ENCODE measurements around the gene CEP72. TPM values are rescaled to one million over a fixed set of nuclear protein-coding genes. Genes with fewer than 3 reads are reported as not detected.

CEP72 gene
- total RNA-seq, 1 donor from 2014 or later, result 27.2 TPM

DNA sequence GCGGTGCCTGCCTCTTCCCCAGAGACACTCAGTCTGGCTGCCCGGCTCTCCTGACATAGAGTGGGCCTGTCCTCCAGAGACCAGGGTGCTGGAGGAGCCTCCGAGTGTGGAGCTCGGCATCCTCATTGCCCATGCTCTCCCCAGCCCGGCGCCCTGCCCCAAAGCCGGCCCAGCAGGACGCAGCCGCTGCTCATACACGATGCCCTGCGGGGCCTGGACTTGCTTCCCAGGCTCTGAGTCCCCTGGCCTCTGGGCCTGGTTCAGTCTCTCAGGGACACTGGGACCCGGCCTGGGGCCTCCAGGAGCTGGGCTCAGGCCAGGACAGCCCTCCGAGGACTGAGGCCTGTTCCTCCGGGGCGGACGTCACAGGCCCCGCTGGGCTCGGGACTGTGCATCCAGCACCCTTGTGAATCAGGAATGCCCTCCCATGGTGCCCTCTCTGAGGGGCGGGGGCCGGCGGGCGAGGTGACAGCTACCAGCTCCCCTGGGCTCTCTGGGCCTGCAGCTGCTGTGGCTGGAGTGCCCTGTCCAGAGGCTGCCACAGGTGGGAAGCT lies 57.8 kb downstream of the CEP72 start:
- no peak overlapping the region for H3K27ac Mint-ChIP-seq (ENCODE audit: unreplicated experiment)
- H3K4me1 Mint-ChIP-seq, result peaks cover 8% of the 10 kb centered on the region
- H3K36me3 Mint-ChIP-seq (ENCODE audit: low read depth), result peaks cover 5% of the 10 kb centered on the region
- no peak for DNase-seq (ENCODE audit: low read depth, low spot score)
- peaks cover 5% of the 10 kb centered on the region for H3K27me3 Mint-ChIP-seq (ENCODE audit: low read depth)
- no peak overlapping the region for H3K4me3 Mint-ChIP-seq
- TF ChIP-seq, protein P1, sequence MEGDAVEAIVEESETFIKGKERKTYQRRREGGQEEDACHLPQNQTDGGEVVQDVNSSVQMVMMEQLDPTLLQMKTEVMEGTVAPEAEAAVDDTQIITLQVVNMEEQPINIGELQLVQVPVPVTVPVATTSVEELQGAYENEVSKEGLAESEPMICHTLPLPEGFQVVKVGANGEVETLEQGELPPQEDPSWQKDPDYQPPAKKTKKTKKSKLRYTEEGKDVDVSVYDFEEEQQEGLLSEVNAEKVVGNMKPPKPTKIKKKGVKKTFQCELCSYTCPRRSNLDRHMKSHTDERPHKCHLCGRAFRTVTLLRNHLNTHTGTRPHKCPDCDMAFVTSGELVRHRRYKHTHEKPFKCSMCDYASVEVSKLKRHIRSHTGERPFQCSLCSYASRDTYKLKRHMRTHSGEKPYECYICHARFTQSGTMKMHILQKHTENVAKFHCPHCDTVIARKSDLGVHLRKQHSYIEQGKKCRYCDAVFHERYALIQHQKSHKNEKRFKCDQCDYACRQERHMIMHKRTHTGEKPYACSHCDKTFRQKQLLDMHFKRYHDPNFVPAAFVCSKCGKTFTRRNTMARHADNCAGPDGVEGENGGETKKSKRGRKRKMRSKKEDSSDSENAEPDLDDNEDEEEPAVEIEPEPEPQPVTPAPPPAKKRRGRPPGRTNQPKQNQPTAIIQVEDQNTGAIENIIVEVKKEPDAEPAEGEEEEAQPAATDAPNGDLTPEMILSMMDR (conservative IDR thresholded peaks at IDR 0.05), result no peak
- no peaks in the 10 kb centered on the region for H3K9me3 Mint-ChIP-seq

DNA sequence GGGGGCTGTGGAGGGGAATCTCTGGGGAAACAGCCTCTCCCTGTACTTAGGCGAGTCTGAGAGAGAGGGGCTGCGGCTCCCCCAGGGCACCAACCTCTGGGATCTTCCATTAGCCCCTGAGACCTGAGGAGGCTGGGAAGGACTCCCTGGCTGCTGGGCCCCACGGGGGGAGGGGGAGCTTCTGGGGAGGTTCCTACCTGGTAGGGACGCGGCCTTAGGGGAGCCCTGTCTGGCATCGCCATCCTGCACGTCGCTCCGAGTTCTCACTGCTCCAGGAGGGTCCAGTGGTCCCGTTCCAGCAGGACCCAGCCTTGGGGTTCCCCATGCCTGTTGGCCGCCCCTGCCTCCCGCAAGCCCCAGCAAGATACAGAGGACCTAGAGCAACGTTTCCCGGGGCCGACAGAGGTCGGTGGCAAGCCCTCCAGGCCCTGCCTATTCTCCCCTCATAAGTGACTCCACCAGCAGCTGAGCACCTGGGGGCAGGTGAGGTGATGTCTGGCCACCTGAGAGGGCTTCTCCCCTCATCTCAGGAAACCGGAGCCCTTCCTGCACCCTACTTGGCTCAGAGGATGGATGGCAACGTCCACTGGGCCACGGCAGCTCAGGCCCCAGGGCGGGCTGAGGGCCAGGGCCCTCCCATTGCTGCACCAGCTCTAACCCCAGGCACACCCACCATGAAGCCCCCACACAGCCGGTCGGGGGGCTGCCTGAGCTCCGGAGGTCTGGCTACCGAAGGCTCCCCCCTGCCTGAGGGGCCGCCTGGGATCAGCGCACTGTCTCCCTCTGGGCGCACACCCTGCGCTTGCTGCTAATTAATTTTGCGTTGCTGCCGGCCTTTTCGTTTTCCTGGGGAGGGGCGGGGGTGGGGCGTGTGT lies 58.5 kb downstream of the CEP72 start:
- TF ChIP-seq, protein P1 (conservative IDR thresholded peaks at IDR 0.05), result no peak
- peaks cover 5% of the 10 kb centered on the region for H3K36me3 Mint-ChIP-seq (ENCODE audit: low read depth)
- no peak overlapping the region for H3K4me3 Mint-ChIP-seq
- DNase-seq (ENCODE audit: low read depth, low spot score), result no peak
- H3K27me3 Mint-ChIP-seq (ENCODE audit: low read depth), result peaks cover 5% of the 10 kb centered on the region
- H3K4me1 Mint-ChIP-seq, result peaks cover 8% of the 10 kb centered on the region
- H3K9me3 Mint-ChIP-seq, result no peaks in the 10 kb centered on the region
- no peak overlapping the region for H3K27ac Mint-ChIP-seq (ENCODE audit: unreplicated experiment)

DNA sequence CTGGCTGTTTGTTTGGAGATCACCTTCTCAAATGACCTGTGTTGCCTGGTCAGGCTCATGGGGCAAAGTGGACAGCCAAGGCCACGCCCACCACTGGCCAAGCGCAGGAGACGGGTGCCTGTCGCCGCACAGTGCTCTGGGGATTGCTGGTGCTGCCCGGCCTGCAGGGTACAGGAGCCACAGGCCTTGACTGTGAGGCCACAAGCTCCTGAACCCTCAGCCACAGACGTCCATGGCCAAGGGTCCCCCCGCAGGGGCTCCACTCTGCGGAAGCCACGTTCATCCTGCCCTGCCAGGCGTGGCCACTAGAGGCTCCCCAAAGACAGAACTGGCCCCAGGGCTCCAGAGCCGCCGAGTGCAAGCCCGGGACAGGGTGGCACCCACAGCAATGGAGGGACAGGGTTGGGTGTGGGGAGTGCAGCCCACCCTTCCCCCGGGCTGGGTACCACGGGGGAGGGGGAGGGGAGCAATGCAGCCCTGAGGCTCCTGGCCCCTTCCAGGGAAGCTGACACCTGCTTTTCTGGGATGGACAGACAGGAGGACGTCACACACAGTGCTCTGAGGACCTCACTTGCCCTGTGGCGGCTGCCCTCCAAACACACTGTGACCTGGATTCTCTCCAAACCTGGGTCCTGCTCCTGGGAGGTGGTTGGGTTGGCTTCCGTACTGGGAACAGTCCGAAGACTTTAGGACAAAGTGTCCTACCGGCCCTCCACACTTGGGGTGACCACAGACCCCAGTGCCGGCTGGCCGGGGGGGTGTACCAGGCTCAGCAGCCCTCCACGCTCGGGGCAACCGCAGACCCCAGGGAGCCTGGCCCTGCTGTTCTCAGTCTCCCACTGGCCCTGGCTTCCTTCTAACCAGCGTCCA lies 59.6 kb downstream of the CEP72 start:
- H3K4me1 Mint-ChIP-seq, result peaks cover 8% of the 10 kb centered on the region
- peak overlapping the region; percentile 38 for H3K4me3 Mint-ChIP-seq
- H3K9me3 Mint-ChIP-seq, result no peaks in the 10 kb centered on the region
- DNase-seq (ENCODE audit: low read depth, low spot score), result peak; percentile 78
- H3K27me3 Mint-ChIP-seq (ENCODE audit: low read depth), result peaks cover 9% of the 10 kb centered on the region
- TF ChIP-seq, protein P1 (conservative IDR thresholded peaks at IDR 0.05), result peak; percentile 87
- no peak overlapping the region for H3K27ac Mint-ChIP-seq (ENCODE audit: unreplicated experiment)
- peaks cover 5% of the 10 kb centered on the region for H3K36me3 Mint-ChIP-seq (ENCODE audit: low read depth)

DNA sequence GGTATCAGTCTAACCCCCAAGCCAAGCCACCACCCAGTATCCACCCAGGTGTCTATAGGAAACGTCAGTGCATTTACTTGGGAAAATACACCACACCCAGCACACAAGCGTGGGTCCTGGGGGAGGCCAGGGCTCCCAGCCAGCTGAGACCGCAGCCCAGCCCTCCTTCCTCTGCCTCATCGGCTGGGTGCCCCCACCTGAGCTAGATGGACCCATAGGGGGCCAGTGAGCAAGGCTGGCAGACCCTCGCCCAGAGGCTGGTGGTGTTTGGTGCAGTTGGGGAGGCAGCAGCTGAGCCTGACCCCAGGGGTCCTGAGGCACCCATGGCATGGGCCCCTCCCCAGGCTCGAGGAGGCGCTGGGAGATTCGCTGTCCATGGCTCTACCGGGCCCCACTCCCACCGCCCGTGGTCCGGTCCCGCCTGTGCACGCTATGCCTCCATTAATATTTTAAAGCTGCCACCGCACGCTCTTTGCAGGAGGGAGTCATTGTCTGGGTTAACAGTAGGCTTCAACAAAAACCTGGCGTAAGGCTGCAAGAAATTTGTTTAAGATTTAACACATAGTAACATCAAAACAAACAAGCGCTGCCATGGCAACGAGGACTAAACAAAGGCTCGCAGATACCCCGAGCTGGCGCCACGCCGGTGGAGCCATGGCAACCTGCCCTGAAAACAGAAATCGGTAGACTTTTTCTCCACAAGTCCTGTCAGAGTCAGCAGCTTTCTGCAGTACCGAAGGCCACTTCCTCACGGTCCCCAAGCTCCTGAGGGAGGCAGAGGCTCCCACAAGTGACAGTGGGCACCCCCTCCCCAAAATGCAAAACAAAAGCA lies 60.4 kb downstream of the CEP72 start:
- Mint-ChIP-seq H3K9me3 (no peaks in the 10 kb centered on the region), H3K27ac (ENCODE audit: unreplicated experiment) (peak overlapping the region; percentile 98), H3K27me3 (ENCODE audit: low read depth) (peaks cover 9% of the 10 kb centered on the region), H3K36me3 (ENCODE audit: low read depth) (peaks cover under 1% of the 10 kb centered on the region), H3K4me3 (peak overlapping the region; percentile 89), H3K4me1 (peaks cover 8% of the 10 kb centered on the region)
- peak; percentile 62 for DNase-seq (ENCODE audit: low read depth, low spot score)
- TF ChIP-seq, protein P1 (conservative IDR thresholded peaks at IDR 0.05), result no peak
